Activated CD4-positive, CD25-positive, alpha-beta regulatory T cell treated with anti-CD3 and anti-CD28 coated beads, Interleukin-2, amount 50 U/mL, for 16 hours (primary cell): ENCODE results near the gene MCL1.
"Not testable (repeated sequence)": the region's sequence is repeated elsewhere in the genome, so short reads cannot be mapped to it uniquely, and the experiment has no call there.

Experiments used
- DNase-seq: peaks from one replicate; pipeline ENCODE4 v3.0.0-alpha.2; 2020; ENCODE audit warnings: low read depth, low spot score

MCL1 gene

GRCh38 chr1:150579110-150579944 is at the start of gene MCL1:
Gene MCL1, minus strand, starts transcription at chr1:150579610. Its CDS starts 80 bp downstream, at chr1:150579530.
- peak; percentile 81 for DNase-seq

DNA sequence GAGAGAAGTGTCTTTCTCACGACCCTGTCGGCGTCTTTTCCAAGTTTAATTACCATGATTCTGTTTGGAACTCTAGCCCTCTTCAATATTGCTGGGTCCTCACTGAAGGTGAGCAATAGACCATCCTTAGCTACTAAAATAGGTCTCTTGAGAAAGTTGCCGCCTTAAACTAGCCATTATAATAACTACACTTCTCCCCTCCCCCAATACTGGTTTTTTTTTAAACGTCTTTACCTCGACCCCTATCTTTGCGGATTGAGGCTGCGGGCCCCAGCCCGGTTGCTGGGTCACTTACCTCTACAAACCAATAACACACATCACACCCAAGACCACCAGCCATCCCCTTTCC is 49.3 kb upstream of the MCL1 start:
- no peak for DNase-seq

DNA sequence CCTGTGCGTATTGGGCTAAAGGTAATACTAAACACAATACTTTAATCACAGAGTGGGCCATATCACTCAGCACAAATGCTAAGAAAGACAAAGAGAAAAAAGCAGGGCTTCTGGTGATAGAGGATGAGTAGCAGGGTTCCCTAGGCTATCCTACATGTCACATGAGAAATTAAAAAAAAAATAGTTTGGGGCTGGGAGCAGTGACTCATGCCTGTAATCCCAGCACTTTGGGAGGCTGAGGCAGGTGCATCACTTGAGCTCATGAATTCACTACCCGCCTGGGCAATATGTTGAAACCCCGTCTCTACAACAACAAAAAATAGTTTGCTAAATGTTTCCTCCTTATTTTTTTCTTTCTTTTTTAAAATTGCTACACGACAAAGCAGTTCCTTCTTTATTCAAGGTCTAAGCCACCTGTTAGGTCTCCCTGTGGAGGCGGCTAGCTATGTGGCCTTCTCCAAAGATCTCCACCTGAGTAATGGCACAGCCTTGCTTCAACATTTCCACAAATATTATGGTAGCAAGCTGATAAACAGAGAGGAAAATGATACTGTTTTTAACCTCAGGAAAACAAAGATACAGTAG is 48.5 kb upstream of the MCL1 start:
- no peak for DNase-seq

DNA sequence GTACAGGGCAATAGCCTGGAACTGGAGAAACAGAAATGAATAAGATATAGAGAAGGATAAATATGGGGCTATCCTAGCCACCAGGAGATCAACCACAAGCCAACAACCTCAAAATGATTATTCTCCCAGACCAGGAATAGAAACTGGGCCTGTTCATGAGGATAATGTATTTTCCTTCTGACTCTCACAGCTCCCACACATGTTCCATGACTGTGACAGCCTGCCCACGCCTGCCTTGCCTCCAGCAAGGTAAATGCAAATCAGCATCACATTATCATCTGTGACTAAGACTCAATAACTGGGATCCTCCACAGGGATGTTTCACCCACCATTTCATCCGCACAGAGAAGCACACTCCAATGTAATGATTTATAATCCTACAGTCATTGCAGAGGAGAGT is 46.7 kb upstream of the MCL1 start:
- DNase-seq: no peak

GRCh38 chr1:150624546-150624945 is 45.1 kb upstream of the MCL1 start:
- DNase-seq: not testable (repeated sequence)

DNA sequence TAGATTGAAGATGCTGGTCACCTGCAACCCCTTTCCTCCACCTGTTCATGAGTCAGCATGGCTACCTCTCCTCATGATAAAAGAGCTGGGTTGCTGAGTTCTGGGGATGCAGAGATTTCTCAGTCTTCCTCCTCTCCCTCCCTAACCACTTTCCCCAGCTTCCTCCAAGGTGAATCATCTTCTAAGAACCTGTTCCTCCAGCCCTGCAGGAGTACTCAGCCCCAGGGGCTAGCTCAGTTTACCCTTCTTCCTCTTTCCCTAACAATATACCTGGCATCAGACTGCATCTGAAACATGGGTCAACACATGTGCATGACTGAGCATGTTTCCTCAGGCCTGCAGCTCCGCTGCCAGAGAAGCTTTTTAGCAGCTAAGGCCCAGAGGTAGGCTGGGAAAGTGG is 44.7 kb upstream of the MCL1 start:
- not testable (repeated sequence) for DNase-seq

DNA sequence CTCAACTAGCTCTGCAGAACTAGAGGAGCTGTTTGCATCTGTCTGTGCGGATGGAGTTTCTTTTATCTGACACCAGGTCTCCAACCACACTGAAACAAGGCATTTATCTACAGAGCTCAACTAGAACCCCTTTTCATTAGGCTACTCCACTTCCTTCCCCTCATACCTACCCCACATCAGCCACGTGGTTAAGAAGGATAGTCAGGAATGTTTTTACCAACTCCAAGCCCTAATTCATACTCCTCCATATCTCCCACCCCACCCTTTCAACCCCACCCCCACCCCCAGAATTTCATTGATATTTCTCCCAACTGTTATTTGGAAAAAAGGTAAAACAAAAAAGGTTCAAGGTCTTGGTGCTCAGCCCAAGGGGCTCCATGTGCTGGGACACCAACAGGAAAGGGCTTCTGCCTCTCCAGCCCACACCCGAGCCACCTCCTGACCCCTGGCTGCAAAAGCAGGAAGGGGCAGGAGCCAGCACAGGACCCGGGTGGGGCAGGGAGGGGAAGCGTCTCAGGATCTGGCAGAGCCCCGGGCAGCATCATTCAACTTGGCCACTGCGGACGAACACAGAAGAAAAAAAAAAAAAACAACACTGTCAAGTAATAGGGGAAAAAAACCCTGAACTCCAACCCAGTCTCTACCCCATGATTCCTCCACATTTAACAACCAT is 43.0 kb upstream of the MCL1 start:
- no peak for DNase-seq

- no peak for DNase-seq
These were observed 42.3 kb upstream of the MCL1 start for GRCh38 chr1:150621497-150622302.

- no peak for DNase-seq
These were observed 41.5 kb upstream of the MCL1 start for GRCh38 chr1:150620919-150621318.

GRCh38 chr1:150619576-150620509 is 40.4 kb upstream of the MCL1 start:
- no peak for DNase-seq

DNA sequence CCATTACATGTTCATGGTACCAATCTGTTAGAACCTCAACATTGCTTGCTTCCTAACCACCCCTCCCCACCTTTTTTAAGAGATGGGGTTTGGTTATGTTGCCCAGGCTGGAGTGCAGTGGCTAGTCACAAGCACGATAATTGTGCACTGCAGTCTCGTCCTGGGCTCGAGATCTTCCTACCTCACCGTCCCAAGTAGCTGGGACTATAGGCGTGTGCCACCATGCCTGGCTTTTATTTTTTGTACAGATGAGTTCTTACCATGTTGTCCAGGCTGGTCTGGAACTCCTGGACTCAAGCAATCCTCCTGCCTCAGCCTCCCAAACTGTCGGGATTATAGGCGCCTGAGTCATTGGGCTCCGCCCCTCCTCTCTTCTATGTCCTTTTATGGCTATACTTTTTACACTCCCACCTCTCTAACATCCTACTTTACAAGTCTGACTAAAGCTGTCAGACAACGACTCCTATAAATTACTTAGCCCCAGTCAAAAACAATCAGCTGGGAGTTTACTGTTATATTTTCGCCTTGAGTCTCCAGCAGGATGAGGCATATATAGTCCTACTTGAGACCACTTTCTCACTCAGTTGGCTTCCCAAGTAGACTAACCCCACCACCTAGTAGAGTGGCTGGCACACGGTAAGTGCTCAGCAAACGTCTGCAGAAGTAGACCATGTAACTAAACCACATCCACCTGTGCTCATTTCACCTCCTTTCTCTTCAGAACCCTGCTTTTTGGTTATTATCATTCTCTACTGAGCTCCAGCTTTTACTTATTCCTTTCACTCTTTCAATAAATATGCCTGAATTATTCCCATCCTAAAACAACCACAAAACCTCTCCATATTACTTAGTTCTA is 36.2 kb upstream of the MCL1 start:
- no peak for DNase-seq

DNA sequence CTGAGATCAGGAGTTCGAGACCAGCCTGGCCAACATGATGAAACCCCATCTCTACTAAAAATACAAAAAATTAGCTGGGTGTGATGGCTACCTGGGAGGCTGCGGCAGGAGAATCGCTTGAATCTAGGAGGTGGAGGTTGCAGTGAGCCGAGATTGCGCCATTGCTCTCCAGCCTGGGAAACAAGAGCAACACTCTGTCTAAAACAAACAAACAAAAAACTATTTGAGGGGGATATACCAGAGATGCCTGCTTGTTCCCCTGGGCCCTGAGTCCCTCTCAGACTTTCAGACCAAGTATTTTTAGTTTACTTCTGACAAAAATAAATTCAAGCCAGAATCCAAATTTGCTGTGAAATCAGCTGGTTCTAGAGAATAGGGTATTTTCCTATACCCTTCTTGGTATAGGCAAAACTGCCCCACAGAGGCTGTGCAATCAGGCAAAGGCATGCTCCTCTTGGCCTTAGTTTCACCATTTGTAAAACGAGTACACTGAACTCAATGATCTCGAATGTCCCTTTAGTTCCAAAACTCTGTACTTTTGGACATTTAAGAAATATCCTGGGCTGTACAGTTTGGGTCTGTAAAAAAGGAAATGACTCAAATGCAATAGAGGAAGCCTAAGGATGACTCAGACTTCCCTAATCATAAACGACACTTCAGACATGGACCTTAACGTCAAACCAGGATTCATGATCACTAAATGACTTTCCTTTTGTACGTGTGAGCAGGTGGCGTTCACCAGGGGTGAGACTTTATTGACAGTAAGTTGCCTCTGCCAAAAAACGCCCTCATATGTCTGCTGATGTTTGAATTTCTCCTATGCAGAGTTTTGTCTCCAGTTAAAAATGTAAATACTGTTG is 33.9 kb upstream of the MCL1 start:
- DNase-seq: no peak

DNA sequence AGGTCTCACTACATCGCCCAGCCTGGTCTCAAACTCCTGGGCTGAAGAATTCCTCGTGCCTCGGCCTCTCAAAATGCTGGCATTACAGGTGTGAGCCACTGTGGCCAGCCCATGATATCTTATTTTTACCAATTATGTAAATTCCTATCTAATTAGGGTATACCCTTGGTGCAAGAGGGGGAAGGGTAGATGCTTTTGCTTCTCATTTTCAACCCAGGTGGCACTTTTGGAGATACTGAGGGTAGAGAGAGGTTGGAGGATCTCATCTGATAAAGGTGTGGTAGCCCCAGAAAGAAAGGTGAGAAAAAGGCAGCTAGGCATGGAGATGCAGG is 32.6 kb upstream of the MCL1 start:
- no peak for DNase-seq

GRCh38 chr1:150610576-150610975 is 31.2 kb upstream of the MCL1 start:
- no peak for DNase-seq

- DNase-seq: no peak
These were observed 30.3 kb upstream of the MCL1 start for GRCh38 chr1:150609732-150610131.

DNA sequence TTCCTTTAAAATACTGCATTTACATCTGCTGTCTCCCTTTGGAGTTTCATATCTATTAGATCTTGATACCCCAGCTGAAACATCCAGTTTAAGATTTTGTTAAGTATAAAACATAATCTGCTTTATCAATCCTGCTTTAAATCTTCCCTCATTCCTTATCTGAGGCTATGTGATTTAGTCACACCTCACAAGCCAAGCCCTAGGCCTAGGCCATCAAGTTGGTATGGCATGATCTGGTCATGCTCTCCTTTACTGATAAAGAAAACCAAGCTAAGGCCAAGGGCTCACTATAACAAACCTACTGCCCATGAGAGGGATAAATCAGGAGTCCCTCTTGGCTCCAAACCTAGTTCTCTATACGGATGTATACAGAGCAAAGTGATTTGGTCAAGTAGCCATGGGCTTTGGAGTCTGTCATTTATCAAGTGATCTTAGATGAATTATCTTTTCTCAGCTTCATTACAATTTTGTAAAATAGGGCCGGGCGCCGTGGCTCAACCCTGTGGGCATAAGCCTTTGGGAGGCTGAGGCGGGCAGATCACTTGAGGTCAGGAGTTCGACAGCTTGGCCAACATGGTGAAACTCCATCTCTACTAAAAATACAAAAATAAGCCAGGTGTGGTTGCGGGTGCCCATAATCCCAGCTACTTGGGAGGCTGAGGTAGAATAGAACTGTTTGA is 27.2 kb upstream of the MCL1 start:
- DNase-seq: no peak

- DNase-seq: not testable (repeated sequence)
These were observed 26.0 kb upstream of the MCL1 start for GRCh38 chr1:150605451-150605731.

DNA sequence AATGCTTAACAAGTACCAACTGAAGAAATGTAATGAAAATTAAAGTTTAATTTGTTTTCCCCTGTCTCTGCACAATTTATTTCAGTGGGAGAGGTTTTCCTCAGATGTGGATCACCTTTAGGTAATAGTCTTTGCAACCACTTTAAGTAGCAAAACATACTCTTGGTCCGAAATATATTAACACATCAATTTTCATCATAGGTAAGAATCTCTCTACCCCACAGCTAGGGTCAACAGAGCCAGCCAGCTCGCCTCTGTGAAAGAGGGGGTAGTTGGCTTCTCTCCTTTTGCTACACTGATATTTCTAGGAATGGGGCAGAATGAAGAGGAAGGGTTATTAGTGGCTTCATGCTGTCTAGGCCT is 24.8 kb upstream of the MCL1 start:
- no peak for DNase-seq

GRCh38 chr1:150603711-150604110 is 24.3 kb upstream of the MCL1 start:
- DNase-seq: no peak
